SK-N-SH (cell line): Measurements from ENCODE around the gene ARHGEF12. TPM values are rescaled to one million over a fixed set of nuclear protein-coding genes. Genes with fewer than 3 reads are reported as not detected.

Experiments used
- CTCF ChIA-PET: fragments of 300-600, 350-600 bp; formaldehyde crosslinking; extraction: SDS; loops from one replicate; lab custom pipeline; 2021; lab: Yijun Ruan, JAX
- POLR2A ChIA-PET: fragments of 350-600 bp; sonication (Branson Sonifier 250); formaldehyde crosslinking; extraction: SDS; loops from one replicate; lab custom pipeline; 2020; ENCODE audit warnings: antibody characterized with exemption, inconsistent platforms; lab: Yijun Ruan, JAX
- DNase-seq: peaks from one replicate; pipeline ENCODE4 v3.0.0; 2012
- H2AFZ ChIP-seq: fragments of 200-600 bp; sonication (generic); 2 replicates; pipeline ENCODE4 v1.8.1; 2016; ENCODE audit warnings: antibody characterized with exemption, mild to moderate bottlenecking, low read depth
- H3F3A ChIP-seq: fragments of 200-600 bp; sonication (generic); replicated peaks from 2 replicates; pipeline ENCODE3; 2016; ENCODE audit warnings: antibody characterized with exemption, mild to moderate bottlenecking; ENCODE audit not compliant: insufficient read depth
- H3K27ac ChIP-seq, 2 experiments: fragments of 200-500 bp in 1 of 2; fragments of 200-600 bp in 1 of 2; sonication (Bioruptor generic) in 1 of 2; sonication (generic), shearing (Covaris generic) in 1 of 2; 2 replicates each; pipeline versions ENCODE4 v1.5.1 to v1.6.1; 2014 to 2016; ENCODE audit warnings: low read depth in 2 of 2, inconsistent platforms in 1 of 2, low read length in 1 of 2, mild to moderate bottlenecking in 1 of 2, mixed read lengths in 1 of 2
- H3K27me3 ChIP-seq: fragments of 200-600 bp; sonication (generic), shearing (Covaris generic); 2 replicates; pipeline ENCODE4 v1.6.1; 2016; ENCODE audit warnings: mixed run types; ENCODE audit not compliant: insufficient read depth
- H3K36me3 ChIP-seq, 2 experiments: fragments of 200-500 bp in 1 of 2; fragments of 200-600 bp in 1 of 2; sonication (Bioruptor generic) in 1 of 2; sonication (generic) in 1 of 2; replicated peaks in 1 of 2; 2 replicates each; pipeline versions ENCODE3 to v1.5.1; 2014 to 2016; ENCODE audit warnings: low read length in 1 of 2, mild to moderate bottlenecking in 1 of 2; ENCODE audit not compliant: insufficient read depth in 2 of 2, control insufficient read depth in 1 of 2
- H3K4me1 ChIP-seq, 2 experiments: fragments of 200-500 bp in 1 of 2; fragments of 200-600 bp in 1 of 2; sonication (Bioruptor generic) in 1 of 2; sonication (generic), shearing (Covaris generic) in 1 of 2; 2 replicates each; pipeline versions ENCODE4 v1.5.1 to v1.6.1; 2014 to 2016; ENCODE audit warnings: low read depth in 1 of 2, low read length in 1 of 2, mixed run types in 1 of 2; ENCODE audit not compliant: insufficient read depth in 2 of 2, control insufficient read depth in 1 of 2
- H3K4me2 ChIP-seq: fragments of 200-600 bp; sonication (generic), shearing (Covaris generic); 2 replicates; pipeline ENCODE4 v1.6.1; 2017; ENCODE audit warnings: mixed run types
- H3K4me3 ChIP-seq, 2 experiments: fragments of 200-500 bp in 1 of 2; fragments of 200-600 bp in 1 of 2; sonication (Bioruptor generic) in 1 of 2; sonication (generic), shearing (Covaris generic) in 1 of 2; 2 replicates each; pipeline versions ENCODE4 v1.5.1 to v1.8.1; 2014 to 2016; ENCODE audit warnings: low read depth in 2 of 2, inconsistent platforms in 1 of 2, low read length in 1 of 2, mild to moderate bottlenecking in 1 of 2, mixed read lengths in 1 of 2, moderate library complexity in 1 of 2
- H3K79me2 ChIP-seq: fragments of 200-600 bp; sonication (generic); 2 replicates; pipeline ENCODE4 v1.8.1; 2017; ENCODE audit warnings: mild to moderate bottlenecking; ENCODE audit not compliant: insufficient read depth
- H3K9ac ChIP-seq: fragments of 200-600 bp; sonication (generic); 2 replicates; pipeline ENCODE4 v1.6.1; 2017; ENCODE audit warnings: mixed run types
- H3K9me2 ChIP-seq: fragments of 200-600 bp; sonication (generic); 2 replicates; pipeline ENCODE4 v1.6.1; 2017; ENCODE audit warnings: mixed run types
- H3K9me3 ChIP-seq: fragments of 200-600 bp; sonication (generic); 2 replicates; pipeline ENCODE4 v1.6.1; 2017; ENCODE audit warnings: mixed run types, mild to moderate bottlenecking, moderate library complexity
- H4K20me1 ChIP-seq: fragments of 200-600 bp; sonication (generic); 2 replicates; pipeline ENCODE4 v1.6.1; 2017; ENCODE audit warnings: mild to moderate bottlenecking, mixed run types; ENCODE audit not compliant: insufficient read depth
- CHD2 ChIP-seq: fragments of 150-350 bp; IDR thresholded peaks from 2 replicates; pipeline ENCODE4 v1.6.1; 2018; ENCODE audit warnings: low read length; ENCODE audit not compliant: partially characterized antibody
- CTCF ChIP-seq: fragments of 200-600 bp; sonication (generic); IDR thresholded peaks from 2 replicates; pipeline ENCODE4 v1.6.1; 2017; ENCODE audit warnings: antibody characterized with exemption, mild to moderate bottlenecking, moderate library complexity
- ELF1 ChIP-seq: IDR thresholded peaks from 2 replicates; pipeline ENCODE4 v1.4.0; 2012
- EZH2phosphoT487 ChIP-seq: fragments of 200-600 bp; sonication (generic); IDR thresholded peaks from 2 replicates; pipeline ENCODE4 v1.6.1; 2017; ENCODE audit warnings: low read depth, mixed run types, mild to moderate bottlenecking, antibody characterized with exemption, moderate library complexity, borderline replicate concordance
- FOXM1 ChIP-seq: IDR thresholded peaks from 2 replicates; pipeline ENCODE4 v1.4.0; 2012; ENCODE audit warnings: low read depth, mild to moderate bottlenecking
- GATA2 ChIP-seq: sonication (generic); formaldehyde crosslinking; IDR thresholded peaks from 2 replicates; pipeline ENCODE4 v1.5.0; 2020; ENCODE audit warnings: mild to moderate bottlenecking, missing genetic modification reagents
- IRF3 ChIP-seq: fragments of 150-350 bp; IDR thresholded peaks from 2 replicates; pipeline ENCODE4 v1.6.1; 2016; ENCODE audit warnings: mild to moderate bottlenecking, low read depth, low read length
- NRF1 ChIP-seq: IDR thresholded peaks from 2 replicates; pipeline ENCODE4 v1.6.1; 2012; ENCODE audit warnings: low read depth, mild to moderate bottlenecking, low read length
- POLR2AphosphoS5 ChIP-seq: IDR thresholded peaks from 2 replicates; pipeline ENCODE4 v1.6.1; 2012; ENCODE audit warnings: low read depth, low read length
- RAD21 ChIP-seq: IDR thresholded peaks from 2 replicates; pipeline ENCODE4 v1.6.1; 2012; ENCODE audit warnings: mild to moderate bottlenecking, low read length
- REST ChIP-seq: IDR thresholded peaks from 2 replicates; pipeline ENCODE4 v1.6.1; 2012; ENCODE audit warnings: mild to moderate bottlenecking, low read depth, low read length, moderate library complexity
- RFX5 ChIP-seq: IDR thresholded peaks from 2 replicates; pipeline ENCODE4 v1.6.1; 2012; ENCODE audit warnings: mild to moderate bottlenecking, improper control_type of control experiment, low read length
- TEAD4 ChIP-seq: IDR thresholded peaks from 2 replicates; pipeline ENCODE4 v1.4.0; 2012; ENCODE audit warnings: mild to moderate bottlenecking, borderline replicate concordance; ENCODE audit not compliant: insufficient read depth
- USF1 ChIP-seq: IDR thresholded peaks from 2 replicates; pipeline ENCODE4 v1.4.0; 2012; ENCODE audit warnings: low read depth, borderline replicate concordance
- ZBTB33 ChIP-seq: IDR thresholded peaks from 2 replicates; pipeline ENCODE4 v1.4.0; 2012; ENCODE audit warnings: low read depth, borderline replicate concordance
- WGBS: methylation state at CpG from one replicate; pipeline ENCODE4 v1.1.6; 2017; ENCODE audit warnings: low lambda C conversion rate; 5-methylcytosine and 5-hydroxymethylcytosine counted together
- polyA plus RNA-seq, 3 experiments: library from polyadenylated mRNA; depleted of rRNA; stranded (reverse); fragments of >200 nt; gene quantifications; 2 replicates each; pipeline ENCODE4 v1.2.3, GENCODE V29; 2012

Gene ARHGEF12
- polyA plus RNA-seq, 1 of the 3 experiments (the other 2 are of a cell fraction): 12.3 TPM

- Histone ChIP-seq H3K4me1 (no peaks in the 10 kb centered on the region; a peak in 1 of 4 replicates), H4K20me1 (no peaks in the 10 kb centered on the region), H3K9ac (no peak overlapping the region), H3F3A (no peaks in the 10 kb centered on the region), H3K9me2 (no peaks in the 10 kb centered on the region), H2AFZ (no peak overlapping the region), H3K4me3 (no peak overlapping the region), H3K27ac (no peak overlapping the region), H3K9me3 (no peaks in the 10 kb centered on the region), H3K79me2 (no peaks in the 10 kb centered on the region), H3K36me3 (no peaks in the 10 kb centered on the region), H3K27me3 (no peaks in the 10 kb centered on the region), H3K4me2 (no peak overlapping the region)
- POLR2A ChIA-PET: no interaction called here
- TF ChIP-seq ELF1 (no peak), GATA2 (CRISPR knock-in tag) (no peak), TEAD4 (no peak), CHD2 (no peak), FOXM1 (no peak), NRF1 (no peak), RFX5 (no peak)
- CTCF ChIA-PET: interaction anchor here (1.1 to 2.0 kb wide), 4 partner anchors 179 to 689 kb away, joined by 3 to 6 read pairs (median 4); no protein-coding TSS in a partner anchor
- 70% methylated on average over 7 of the region's 7 CpGs for WGBS
- DNase-seq: no peak
These were observed 169.7 kb downstream of the ARHGEF12 start for GRCh38 chr11:120505801-120506425.

- CTCF ChIA-PET: interaction anchor here (0.8 to 8.8 kb wide), 12 partner anchors 8 to 685 kb away, joined by 3 to 168 read pairs (median 26); no protein-coding TSS in a partner anchor
- Histone ChIP-seq H3K9me2 (no peaks in the 10 kb centered on the region), H3K9me3 (no peaks in the 10 kb centered on the region), H2AFZ (no peak overlapping the region), H3K36me3 (no peaks in the 10 kb centered on the region), H3K27me3 (peaks cover 18% of the 10 kb centered on the region; the same call in 1 of the 2 replicates), H3K79me2 (no peaks in the 10 kb centered on the region), H3F3A (no peaks in the 10 kb centered on the region), H4K20me1 (no peaks in the 10 kb centered on the region), H3K27ac (no peak overlapping the region), H3K4me1 (peaks cover 0 to 17% of the 10 kb centered on the region in 2 experiments; a peak in 1 of 4 replicates), H3K4me2 (no peak overlapping the region), H3K4me3 (no peak overlapping the region), H3K9ac (no peak overlapping the region)
- POLR2A ChIA-PET: no interaction called here
- no peak for DNase-seq
- 76% methylated on average over 7 of the region's 7 CpGs for WGBS
- TF ChIP-seq EZH2phosphoT487 (no peak), IRF3 (no peak), ZBTB33 (no peak), POLR2AphosphoS5 (no peak), NRF1 (no peak), RAD21 (no peak), CTCF (no peak), REST (no peak), USF1 (no peak)
These were observed 173.3 kb downstream of the ARHGEF12 start for GRCh38 chr11:120509346-120510053.
